Loucy (cell line): ENCODE measurements around the gene TTLL1.

Source experiments
- H2AFZ ChIP-seq: fragments of 200-600 bp; sonication (generic); 2 replicates; pipeline ENCODE4 v1.6.0; 2016; ENCODE audit warnings: antibody characterized with exemption, mild to moderate bottlenecking, low read length, moderate library complexity
- H3F3A ChIP-seq: fragments of 200-600 bp; 2 replicates; pipeline ENCODE4 v1.6.0; 2016; ENCODE audit warnings: antibody characterized with exemption, low read depth, mild to moderate bottlenecking
- H3K27me3 ChIP-seq: fragments of 200-600 bp; sonication (generic); 2 replicates; pipeline ENCODE4 v1.6.1; 2014; ENCODE audit warnings: low read length, mild to moderate bottlenecking; ENCODE audit not compliant: insufficient read depth, poor library complexity, severe bottlenecking
- H3K36me3 ChIP-seq: fragments of 200-600 bp; sonication (generic); 2 replicates; pipeline ENCODE4 v1.6.1; 2016; ENCODE audit warnings: low read length; ENCODE audit not compliant: insufficient read depth
- H3K4me1 ChIP-seq: fragments of 200-600 bp; sonication (generic); 2 replicates; pipeline ENCODE4 v1.5.1; 2014; ENCODE audit warnings: low read length, mild to moderate bottlenecking; ENCODE audit not compliant: insufficient read depth, poor library complexity, severe bottlenecking
- H3K4me2 ChIP-seq: fragments of 200-600 bp; sonication (generic); 2 replicates; pipeline ENCODE4 v1.6.0; 2014; ENCODE audit warnings: antibody characterized with exemption, low read length, low read depth, mild to moderate bottlenecking; ENCODE audit not compliant: poor library complexity, severe bottlenecking
- H3K4me3 ChIP-seq: fragments of 200-600 bp; sonication (generic); 2 replicates; pipeline ENCODE4 v1.5.1; 2014; ENCODE audit warnings: low read length, mild to moderate bottlenecking, mixed read lengths; ENCODE audit not compliant: poor library complexity, severe bottlenecking
- H3K79me2 ChIP-seq: fragments of 200-600 bp; sonication (generic); 2 replicates; pipeline ENCODE4 v1.6.1; 2014; ENCODE audit warnings: low read length; ENCODE audit not compliant: insufficient read depth
- H3K9ac ChIP-seq: fragments of 200-600 bp; sonication (generic); 2 replicates; pipeline ENCODE4 v1.6.0; 2014; ENCODE audit warnings: mild to moderate bottlenecking, low read depth, low read length, moderate library complexity; ENCODE audit not compliant: poor library complexity, severe bottlenecking
- H3K9me2 ChIP-seq: fragments of 200-600 bp; sonication (generic); replicated peaks from 2 replicates; pipeline ENCODE4 v1.6.1; 2016; ENCODE audit warnings: low read depth, low read length, mixed read lengths
- H3K9me3 ChIP-seq: fragments of 200-600 bp; sonication (generic); 2 replicates; pipeline ENCODE4 v1.6.1; 2014; ENCODE audit warnings: mild to moderate bottlenecking, antibody characterized with exemption, low read length, low read depth; ENCODE audit not compliant: insufficient read depth
- H4K20me1 ChIP-seq: fragments of 200-600 bp; sonication (generic); 2 replicates; pipeline ENCODE4 v1.6.0; 2014; ENCODE audit warnings: antibody characterized with exemption, low read length, mild to moderate bottlenecking; ENCODE audit not compliant: insufficient read depth, poor library complexity, severe bottlenecking
- EZH2phosphoT487 ChIP-seq: fragments of 200-600 bp; IDR thresholded peaks from 2 replicates; pipeline ENCODE4 v1.6.1; 2018; ENCODE audit warnings: antibody characterized with exemption, mild to moderate bottlenecking, moderate library complexity, borderline replicate concordance
- TF ChIP-seq, protein P1 (sequence below): fragments of 200-600 bp; sonication (generic); conservative IDR thresholded peaks from 2 replicates; pipeline ENCODE4 v1.5.1; 2014; ENCODE audit warnings: mild to moderate bottlenecking, antibody characterized with exemption, low read length

The TTLL1 gene

DNA sequence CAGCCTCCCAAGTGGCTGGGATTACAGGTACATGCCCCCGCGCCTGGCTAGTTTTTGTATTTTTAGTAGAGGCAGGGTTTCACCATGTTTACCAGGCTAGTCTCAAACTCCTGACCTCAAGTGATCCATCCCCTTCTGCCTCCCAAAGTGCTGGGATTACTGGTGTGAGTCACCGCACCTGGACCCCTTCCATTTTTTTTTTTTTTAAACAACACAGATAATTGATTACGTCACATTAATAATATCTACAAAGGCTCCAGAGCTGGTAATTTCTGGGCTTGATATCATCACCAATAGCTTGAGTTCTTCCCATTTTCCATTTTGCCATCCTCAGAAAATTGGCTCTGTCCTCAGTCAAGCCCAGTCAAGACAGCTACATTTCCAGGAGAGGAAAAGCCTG lies 7.2 kb downstream of the TTLL1 start:
- Histone ChIP-seq H3K4me2 (no peak overlapping the region), H3K27me3 (no peaks in the 10 kb centered on the region), H2AFZ (no peak overlapping the region), H3K4me3 (no peak overlapping the region), H3K9me2 (no peaks in the 10 kb centered on the region), H3K9me3 (no peaks in the 10 kb centered on the region), H3K9ac (no peak overlapping the region), H3K4me1 (no peaks in the 10 kb centered on the region), H4K20me1 (no peaks in the 10 kb centered on the region), H3K79me2 (no peaks in the 10 kb centered on the region), H3K36me3 (no peaks in the 10 kb centered on the region), H3F3A (no peaks in the 10 kb centered on the region)
- TF ChIP-seq, protein P1, sequence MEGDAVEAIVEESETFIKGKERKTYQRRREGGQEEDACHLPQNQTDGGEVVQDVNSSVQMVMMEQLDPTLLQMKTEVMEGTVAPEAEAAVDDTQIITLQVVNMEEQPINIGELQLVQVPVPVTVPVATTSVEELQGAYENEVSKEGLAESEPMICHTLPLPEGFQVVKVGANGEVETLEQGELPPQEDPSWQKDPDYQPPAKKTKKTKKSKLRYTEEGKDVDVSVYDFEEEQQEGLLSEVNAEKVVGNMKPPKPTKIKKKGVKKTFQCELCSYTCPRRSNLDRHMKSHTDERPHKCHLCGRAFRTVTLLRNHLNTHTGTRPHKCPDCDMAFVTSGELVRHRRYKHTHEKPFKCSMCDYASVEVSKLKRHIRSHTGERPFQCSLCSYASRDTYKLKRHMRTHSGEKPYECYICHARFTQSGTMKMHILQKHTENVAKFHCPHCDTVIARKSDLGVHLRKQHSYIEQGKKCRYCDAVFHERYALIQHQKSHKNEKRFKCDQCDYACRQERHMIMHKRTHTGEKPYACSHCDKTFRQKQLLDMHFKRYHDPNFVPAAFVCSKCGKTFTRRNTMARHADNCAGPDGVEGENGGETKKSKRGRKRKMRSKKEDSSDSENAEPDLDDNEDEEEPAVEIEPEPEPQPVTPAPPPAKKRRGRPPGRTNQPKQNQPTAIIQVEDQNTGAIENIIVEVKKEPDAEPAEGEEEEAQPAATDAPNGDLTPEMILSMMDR, result no peak
- no peak for TF ChIP-seq EZH2phosphoT487

DNA sequence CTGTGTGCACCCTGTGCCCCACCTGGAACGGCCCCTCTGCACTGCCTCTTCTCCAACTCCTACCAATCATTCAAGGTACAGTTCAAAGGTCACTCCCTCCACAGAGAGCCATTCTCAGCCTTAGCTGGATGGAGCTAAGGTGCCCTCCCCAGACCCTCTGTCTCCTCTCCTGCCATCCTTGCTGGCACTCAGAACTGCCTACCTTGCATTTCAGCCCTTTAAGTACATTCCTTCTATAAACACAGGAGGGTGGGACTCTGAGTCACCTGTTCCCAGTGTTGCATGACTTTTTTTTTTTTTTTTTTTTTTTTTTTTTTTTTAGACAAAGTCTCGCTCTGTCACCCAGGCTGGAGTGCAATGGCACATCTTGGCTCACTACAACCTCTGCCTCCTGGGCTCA lies 8.6 kb downstream of the TTLL1 start:
- Histone ChIP-seq H3K79me2 (no peaks in the 10 kb centered on the region), H3K9ac (no peak overlapping the region), H2AFZ (no peak overlapping the region), H3K9me2 (no peaks in the 10 kb centered on the region), H3K27me3 (no peaks in the 10 kb centered on the region), H3F3A (no peaks in the 10 kb centered on the region), H3K36me3 (no peaks in the 10 kb centered on the region), H3K4me3 (no peak overlapping the region), H3K4me2 (no peak overlapping the region), H3K9me3 (no peaks in the 10 kb centered on the region), H4K20me1 (no peaks in the 10 kb centered on the region), H3K4me1 (no peaks in the 10 kb centered on the region)
- TF ChIP-seq, protein P1, result no peak
- no peak for TF ChIP-seq EZH2phosphoT487

DNA sequence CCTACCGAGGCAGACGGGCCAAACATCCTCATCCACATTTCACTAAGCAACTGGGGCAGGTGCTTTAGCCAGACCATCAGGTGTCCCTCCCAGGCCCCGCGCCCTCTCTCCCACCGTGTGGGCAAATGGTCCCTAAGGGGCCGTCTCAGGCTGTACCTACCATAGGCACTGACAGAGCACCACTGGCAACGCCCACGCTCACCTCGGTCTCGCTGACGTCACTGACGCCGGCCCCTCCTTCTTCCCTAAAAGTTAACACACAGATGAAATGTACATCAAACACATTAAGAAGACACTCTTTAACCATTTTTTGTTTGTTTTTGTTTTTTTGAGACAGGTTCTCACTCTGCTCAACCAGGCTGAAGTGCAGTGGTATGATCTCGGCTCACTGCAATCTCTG lies 9.4 kb downstream of the TTLL1 start:
- Histone ChIP-seq H3K27me3 (no peaks in the 10 kb centered on the region), H3K79me2 (no peaks in the 10 kb centered on the region), H3F3A (no peaks in the 10 kb centered on the region), H3K9ac (no peak overlapping the region), H2AFZ (no peak overlapping the region), H3K9me3 (no peaks in the 10 kb centered on the region), H3K4me1 (no peaks in the 10 kb centered on the region), H3K4me2 (no peak overlapping the region), H3K4me3 (no peak overlapping the region), H4K20me1 (no peaks in the 10 kb centered on the region), H3K36me3 (no peaks in the 10 kb centered on the region), H3K9me2 (no peaks in the 10 kb centered on the region)
- TF ChIP-seq EZH2phosphoT487, result no peak
- TF ChIP-seq, protein P1, result no peak
